Lower leg skin (tissue), 4 donors: ENCODE results near the gene IL15. TPM values are rescaled to one million over a fixed set of nuclear protein-coding genes. Genes with fewer than 3 reads are reported as not detected.
"Not testable (repeated sequence)": the region's sequence is repeated elsewhere in the genome, so short reads cannot be mapped to it uniquely, and the experiment has no call there.

Experiments used
- DNase-seq, 2 donors: peaks; one replicate each; pipeline ENCODE4 v3.0.0-alpha.2; 2019; ENCODE audit warnings: low spot score in 2 of 2
- H3K4me3 ChIP-seq: fragments of 200-600 bp; sonication (generic); 2 replicates; pipeline ENCODE4 v1.5.1; 2017; ENCODE audit warnings: mild to moderate bottlenecking, low read depth; ENCODE audit not compliant: poor library complexity, severe bottlenecking
- CTCF ChIP-seq, 3 donors: fragments of 450-650 bp; IDR thresholded peaks; one replicate each; pipeline ENCODE4 v1.5.1; 2016; ENCODE audit warnings: antibody characterized with exemption in 3 of 3, mild to moderate bottlenecking in 3 of 3, moderate library complexity in 2 of 3
- POLR2A ChIP-seq, 2 donors: fragments of 450-650 bp; IDR thresholded peaks; one replicate each; pipeline ENCODE4 v1.6.1; 2016 to 2017; ENCODE audit warnings: antibody characterized with exemption in 2 of 2, mild to moderate bottlenecking in 1 of 2, moderate library complexity in 1 of 2
- WGBS, 2 donors: methylation state at CpG; one replicate each; pipeline ENCODE4 v1.1.5; 2018; 5-methylcytosine and 5-hydroxymethylcytosine counted together
- intact Hi-C: fragments of 100-400 bp; cut with DNase I; formaldehyde crosslinking; loops from one replicate; pipeline ENCODE4 v1.15.0; 2023; ENCODE audit warnings: low total_unique reads
- total RNA-seq, 4 donors: library from RNA; depleted of rRNA; stranded (reverse); fragments of >200 nt; gene quantifications; one replicate each; pipeline ENCODE4 v1.1.0, GENCODE V29; 2016

IL15 gene
- total RNA-seq, 4 donors from 2014 or later = 0.42 to 1.6 (median 0.96) TPM

- intact Hi-C loops = no loop called here
- TF ChIP-seq CTCF (IDR thresholded peaks at IDR 0.05) = no peak
- no peak for TF ChIP-seq POLR2A (IDR thresholded peaks at IDR 0.05)
- no peak overlapping the region for H3K4me3 ChIP-seq
- no peak for DNase-seq
Observed at GRCh38 chr4:141739636-141740035, 103.3 kb downstream of the IL15 start.

- 68 to 71% methylated on average over 1 of the region's 1 CpG for WGBS, 2 donors
- DNase-seq = no peak
- TF ChIP-seq CTCF (IDR thresholded peaks at IDR 0.05) (no peak), POLR2A (IDR thresholded peaks at IDR 0.05) (no peak)
- H3K4me3 ChIP-seq = no peak overlapping the region
- intact Hi-C loops = no loop called here
Observed at GRCh38 chr4:141746026-141746425, 109.6 kb downstream of the IL15 start.

- DNase-seq, H3K4me3 ChIP-seq, intact Hi-C loops: not testable (repeated sequence)
- 81 to 83% methylated on average over 3 of the region's 3 CpGs for WGBS, 2 donors
Observed at GRCh38 chr4:141751806-141752205, 115.4 kb downstream of the IL15 start.

GRCh38 chr4:141757287-141757686, 120.9 kb downstream of the IL15 start:
- WGBS, 2 donors = 85 to 93% methylated on average over 2 of the region's 2 CpGs
- no peak overlapping the region for H3K4me3 ChIP-seq
- no peak for TF ChIP-seq POLR2A (IDR thresholded peaks at IDR 0.05)
- no peak for TF ChIP-seq CTCF (IDR thresholded peaks at IDR 0.05)
- intact Hi-C loops = no loop called here
- DNase-seq = no peak

- WGBS, 2 donors = 31 to 38% methylated on average over 1 of the region's 1 CpG
- intact Hi-C loops = no loop called here
- H3K4me3 ChIP-seq = no peak overlapping the region
- TF ChIP-seq POLR2A (IDR thresholded peaks at IDR 0.05) (no peak), CTCF (IDR thresholded peaks at IDR 0.05) (no peak)
- no peak for DNase-seq
Observed at GRCh38 chr4:141759796-141760425, 123.5 kb downstream of the IL15 start.

- WGBS, 2 donors = 63 to 73% methylated on average over 2 of the region's 2 CpGs
- no peak for TF ChIP-seq CTCF (IDR thresholded peaks at IDR 0.05)
- DNase-seq = no peak
- intact Hi-C loops = no loop called here
- no peak overlapping the region for H3K4me3 ChIP-seq
Observed at GRCh38 chr4:141761926-141762325, 125.5 kb downstream of the IL15 start.
